GM12878 (cell line): ENCODE measurements around the gene NCKAP5. TPM values are rescaled to one million over a fixed set of nuclear protein-coding genes. Genes with fewer than 3 reads are reported as not detected.

Source experiments
- ATAC-seq: fragments of 200-7000 bp; cut with Tn5 transposase; 3 replicates; pipeline ENCODE4 v1.9.1; 2020; ENCODE audit warnings: mild to moderate bottlenecking, moderate library complexity
- BruUV-seq: library from RNA; stranded (reverse); fragments of 400-500 nt; replicated peaks from 2 replicates; lab custom pipeline; 2021; lab: Mats Ljungman, UMichigan
- CTCF ChIA-PET: fragments of 300-600 bp; sonication (Branson Sonifier 250); formaldehyde crosslinking; extraction: SDS; loops from one replicate; lab custom pipeline; 2021; ENCODE audit warnings: inconsistent platforms; lab: Yijun Ruan, JAX
- POLR2A ChIA-PET: fragments of 350-600 bp; formaldehyde crosslinking; extraction: SDS; loops from one replicate; lab custom pipeline; 2021; ENCODE audit warnings: inconsistent platforms; lab: Charles Lee
- RAD21 ChIA-PET: fragments of 300-600 bp; sonication (Branson Sonifier 250); formaldehyde crosslinking; loops from one replicate; lab custom pipeline; 2023; ENCODE audit warnings: antibody characterized with exemption; ENCODE audit not compliant: unreplicated experiment; lab: Charles Lee
- SMC1A ChIA-PET: fragments of 300-600 bp; sonication (Branson Sonifier 250); formaldehyde crosslinking; loops from one replicate; lab custom pipeline; 2023; ENCODE audit not compliant: unreplicated experiment, uncharacterized antibody; lab: Charles Lee
- DNase-seq: peaks from one replicate; pipeline ENCODE4 v3.0.0-alpha.2; 2011; ENCODE audit warnings: low read depth, low spot score
- FAIRE-seq: peaks from 3 replicates; lab custom pipeline; 2011; peaks lifted over from hg19 to GRCh38; lab: Jason Lieb, UNC
- H2AFZ ChIP-seq: 2 replicates; pipeline ENCODE4 v1.6.0; 2011; ENCODE audit warnings: low read depth, low read length, control low read depth; ENCODE audit not compliant: control insufficient read depth
- H3K27ac ChIP-seq: 2 replicates; pipeline ENCODE4 v1.5.1; 2011; ENCODE audit warnings: control low read depth; ENCODE audit not compliant: control insufficient read depth, insufficient read depth
- H3K27me3 ChIP-seq, 2 experiments: replicated peaks in 1 of 2; 2 replicates each; pipeline versions ENCODE4 v1.6.0 to v1.6.1; 2011; ENCODE audit warnings: low read length in 1 of 2; ENCODE audit not compliant: control insufficient read depth in 2 of 2, insufficient read depth in 2 of 2
- H3K36me3 ChIP-seq, 2 experiments: 2 replicates each; pipeline ENCODE4 v1.5.1; 2011; ENCODE audit warnings: low read length in 1 of 2; ENCODE audit not compliant: control insufficient read depth in 2 of 2, insufficient read depth in 2 of 2
- H3K4me1 ChIP-seq: 2 replicates; pipeline ENCODE4 v1.6.1; 2011; ENCODE audit warnings: mild to moderate bottlenecking, low read length, moderate library complexity, mixed read lengths; ENCODE audit not compliant: control insufficient read depth, insufficient read depth
- H3K4me2 ChIP-seq: 2 replicates; pipeline ENCODE4 v1.6.0; 2011; ENCODE audit warnings: control low read depth; ENCODE audit not compliant: control insufficient read depth, insufficient read depth
- H3K4me3 ChIP-seq: fragments of 200-600 bp; sonication (generic); 2 replicates; pipeline ENCODE4 v1.5.1; 2016
- H3K79me2 ChIP-seq: 2 replicates; pipeline ENCODE4 v1.6.0; 2011; ENCODE audit warnings: low read length; ENCODE audit not compliant: control insufficient read depth, insufficient read depth
- H3K9ac ChIP-seq: 2 replicates; pipeline ENCODE4 v1.8.0; 2011; ENCODE audit warnings: low read length, control low read depth, mixed read lengths; ENCODE audit not compliant: control insufficient read depth, insufficient read depth
- H3K9me3 ChIP-seq: replicated peaks from 3 replicates; pipeline ENCODE4 v1.5.1; 2011; ENCODE audit warnings: mild to moderate bottlenecking, low read length; ENCODE audit not compliant: control insufficient read depth, insufficient read depth
- H4K20me1 ChIP-seq: 2 replicates; pipeline ENCODE4 v1.6.0; 2011; ENCODE audit not compliant: control insufficient read depth, insufficient read depth
- CHD1 ChIP-seq: IDR thresholded peaks from 2 replicates; pipeline ENCODE4 v1.6.1; 2012; ENCODE audit warnings: low read depth, low read length, improper control_type of control experiment
- GABPA ChIP-seq: IDR thresholded peaks from 2 replicates; pipeline ENCODE4 v1.6.1; 2014; ENCODE audit warnings: antibody characterized with exemption, low read depth, mild to moderate bottlenecking, inconsistent platforms
- HCFC1 ChIP-seq: fragments of 150-350 bp; IDR thresholded peaks from 2 replicates; pipeline ENCODE4 v1.6.1; 2014; ENCODE audit warnings: low read length
- LARP7 ChIP-seq: fragments of 450-650 bp; IDR thresholded peaks from 2 replicates; pipeline ENCODE4 v1.6.1; 2017; ENCODE audit warnings: mild to moderate bottlenecking
- NR2C1 ChIP-seq: fragments of 450-650 bp; IDR thresholded peaks from 2 replicates; pipeline ENCODE4 v1.6.1; 2017; ENCODE audit warnings: antibody characterized with exemption, mild to moderate bottlenecking, moderate library complexity
- POLR2AphosphoS2 ChIP-seq: IDR thresholded peaks from 2 replicates; pipeline ENCODE4 v1.6.1; 2011; ENCODE audit warnings: low read depth, mild to moderate bottlenecking, low read length, improper control_type of control experiment, moderate library complexity
- RUNX3 ChIP-seq: IDR thresholded peaks from 2 replicates; pipeline ENCODE4 v1.6.1; 2012; ENCODE audit warnings: low read length, inconsistent platforms
- TCF12 ChIP-seq: IDR thresholded peaks from 2 replicates; pipeline ENCODE4 v1.6.1; 2011; ENCODE audit warnings: low read depth, mild to moderate bottlenecking, low read length
- ZBED1 ChIP-seq: IDR thresholded peaks from 2 replicates; pipeline ENCODE4 v1.6.1; 2016; ENCODE audit warnings: borderline replicate concordance
- ZNF217 ChIP-seq: fragments of 450-650 bp; IDR thresholded peaks from 2 replicates; pipeline ENCODE4 v1.6.1; 2017; ENCODE audit warnings: antibody characterized with exemption, mild to moderate bottlenecking
- ZNF24 ChIP-seq: fragments of 450-650 bp; IDR thresholded peaks from 2 replicates; pipeline ENCODE4 v1.6.1; 2017; ENCODE audit warnings: antibody characterized with exemption, mild to moderate bottlenecking
- ZSCAN29 ChIP-seq: fragments of 450-650 bp; IDR thresholded peaks from 2 replicates; pipeline ENCODE4 v1.6.1; 2017; ENCODE audit warnings: mild to moderate bottlenecking, moderate library complexity
- WGBS: methylation state at CpG from one replicate; pipeline ENCODE4 v1.1.6; 2016; ENCODE audit warnings: low lambda C conversion rate; ENCODE audit not compliant: insufficient replicate concordance, insufficient coverage; ENCODE audit errors: missing lambda C conversion rate; 5-methylcytosine and 5-hydroxymethylcytosine counted together
- in situ Hi-C: fragments of 300-500 bp; cut with MboI; formaldehyde crosslinking; loops from 9 replicates; pipeline ENCODE4 v1.14.3; 2018; ENCODE audit warnings: mixed read lengths
- intact Hi-C: fragments of 100-400 bp; cut with micrococcal nuclease; formaldehyde crosslinking; loops from one replicate; pipeline ENCODE4 v1.14.2; 2022; ENCODE audit not compliant: unreplicated experiment
- polyA plus RNA-seq, 11 experiments: library from polyadenylated mRNA; depleted of rRNA in 4 of 11; unstranded in 6 of 11; stranded (reverse) in 5 of 11; fragments of >200 nt; fragmentation: Nextera tagmentation in 4 of 11; fragmentation: Illumina TruSeq in 1 of 11; extraction: Ambion mirVana in 4 of 11; extraction: Trizol in 1 of 11; gene quantifications; 1 replicate in 1 of 11; 2 replicates in 10 of 11; pipeline versions ENCODE4 v1.2.1 to v1.2.3, GENCODE V29; 2011 to 2016; ENCODE audit warnings: inconsistent platforms in 2 of 11, missing spikeins in 2 of 11, low read depth in 1 of 11
- total RNA-seq, 4 experiments: library from RNA; depleted of rRNA in 3 of 4; stranded (reverse); fragments of >200 nt in 3 of 4; fragmentation: Illumina TruSeq in 1 of 4; extraction: Trizol in 1 of 4; gene quantifications; 2 replicates each; pipeline versions ENCODE4 v1.2.1 to v1.2.3, GENCODE V29; 2013 to 2021

NCKAP5 gene
- total and polyA plus RNA-seq, 10 of the 15 experiments (the other 5 are each of a cell fraction or from before 2014, with no cell fraction given) = 0.06 to 0.44 (median 0.16) TPM

- TF ChIP-seq RUNX3 = no peak
- no peak for TF ChIP-seq HCFC1
- TF ChIP-seq LARP7 = no peak
- no peak for TF ChIP-seq GABPA
- no peak for TF ChIP-seq POLR2AphosphoS2
- TF ChIP-seq ZNF24 = no peak
- no peak for TF ChIP-seq ZNF217
Observed at GRCh38 chr2:133438026-133438425, 130.2 kb downstream of the NCKAP5 start (continued).

- no peaks in the 10 kb centered on the region for H3K79me2 ChIP-seq
- ChIA-PET POLR2A (interaction anchor here (0.7 kb wide), 1 partner anchor 16 kb away, joined by 3 read pairs; no protein-coding TSS in a partner anchor), SMC1A (interaction anchor here (1.5 kb wide), 1 partner anchor 11 kb away, joined by 4 read pairs; no protein-coding TSS in a partner anchor), CTCF (no interaction called here), RAD21 (no interaction called here)
- BruUV-seq = no TSS peak
- no peak overlapping the region for H2AFZ ChIP-seq
- H3K27me3 ChIP-seq = no peaks in the 10 kb centered on the region
- no peak overlapping the region for H3K27ac ChIP-seq
- H3K4me1 ChIP-seq = no peaks in the 10 kb centered on the region
- no peak overlapping the region for H3K9ac ChIP-seq
- FAIRE-seq (no peak), DNase-seq (no peak), ATAC-seq (no peak)
- no peaks in the 10 kb centered on the region for H3K36me3 ChIP-seq
- intact Hi-C loops (no loop called here), in situ Hi-C loops (no loop called here)
- no peaks in the 10 kb centered on the region for H4K20me1 ChIP-seq
- 0% methylated on average over 3 of the region's 3 CpGs for WGBS
- H3K9me3 ChIP-seq = no peaks in the 10 kb centered on the region
- no peak overlapping the region for H3K4me2 ChIP-seq
- H3K4me3 ChIP-seq = no peak overlapping the region
- no peak for TF ChIP-seq ZSCAN29
- TF ChIP-seq CHD1 = no peak
- TF ChIP-seq NR2C1 = no peak
- no peak for TF ChIP-seq ZBED1
- TF ChIP-seq TCF12 = no peak
Observed at GRCh38 chr2:133437492-133437891, 130.8 kb downstream of the NCKAP5 start.
